ENCODE data around the gene ZNF606.
"Not testable (repeated sequence)": the region's sequence is repeated elsewhere in the genome, so short reads cannot be mapped to it uniquely, and the experiment has no call there.

The ZNF606 gene

DNA sequence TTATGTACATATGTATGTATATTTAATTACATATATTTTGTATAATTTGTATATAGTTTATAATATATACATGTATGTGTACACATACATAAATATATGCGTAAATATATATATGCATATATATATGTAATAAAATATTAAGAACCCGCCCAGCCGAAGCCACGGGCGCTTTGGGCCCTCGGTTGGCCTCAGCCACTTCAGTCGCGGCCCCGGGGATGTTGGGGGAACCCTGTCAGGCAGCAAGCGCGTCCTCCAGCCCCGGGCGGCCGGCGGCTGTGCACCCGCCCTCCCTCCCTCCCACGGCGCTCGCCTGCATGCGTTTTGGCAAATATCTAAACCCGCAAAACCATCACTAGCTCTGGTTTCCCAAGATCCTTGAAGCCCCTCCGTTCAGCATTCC lies 7.9 kb upstream of the ZNF606 start:
- no peak overlapping the region for H3K27ac ChIP-seq (ENCODE audit: low read depth in 2 of 2, low read length in 2 of 2)

DNA sequence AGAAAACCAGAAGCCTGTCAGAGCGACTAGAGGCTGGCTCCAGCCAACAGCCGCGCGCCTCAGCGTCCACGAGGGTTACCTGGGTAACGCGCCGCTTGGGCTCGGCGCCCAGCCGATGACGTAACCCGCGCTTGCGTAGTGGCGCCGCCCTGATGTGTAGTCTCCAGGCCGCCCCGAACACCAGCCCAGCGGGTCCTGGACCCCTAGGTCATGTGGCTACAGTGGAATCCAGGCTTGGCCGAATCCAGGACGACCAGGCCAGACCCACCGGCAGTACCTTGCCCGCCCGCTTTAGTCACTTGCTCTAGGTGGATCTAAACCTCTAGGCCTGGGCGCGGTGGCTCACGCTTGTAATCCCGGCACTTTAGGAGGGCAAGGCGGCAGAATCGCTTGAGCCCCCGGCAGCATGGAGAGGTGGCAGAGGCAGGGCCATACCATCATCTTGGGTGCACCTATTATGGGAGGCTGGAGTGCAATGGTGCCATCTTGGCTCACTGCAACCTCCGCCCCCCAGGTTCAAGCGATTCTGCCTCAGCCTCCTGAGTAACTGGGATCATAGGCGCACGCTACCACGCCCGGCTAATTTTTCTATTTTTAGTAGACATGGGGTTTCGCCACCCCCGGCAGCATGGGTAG lies 7.2 kb upstream of the ZNF606 start:
- Histone ChIP-seq H3K9ac (ENCODE audit: low read depth in 1 of 2, low read length in 2 of 2) (peak overlapping the region; percentile 51 to 68), H3K4me3 (ENCODE audit: low read length in 2 of 2) (peak overlapping the region; percentile 72 to 75), H3K9me3 (ENCODE audit: control insufficient read depth in 2 of 2, low read length in 2 of 2) (peaks cover 0 to 7% of the 10 kb centered on the region in 2 donors), H3K36me3 (ENCODE audit: control insufficient read depth in 2 of 2, insufficient read depth in 2 of 2, low read length in 2 of 2) (peaks cover 4 to 5% of the 10 kb centered on the region in 2 donors), H3K4me1 (ENCODE audit: control insufficient read depth in 2 of 2, insufficient read depth in 2 of 2, low read length in 2 of 2) (peaks cover 0 to 6% of the 10 kb centered on the region in 2 donors), H3K27me3 (ENCODE audit: control insufficient read depth in 2 of 2, insufficient read depth in 2 of 2, low read length in 2 of 2) (no peaks in the 10 kb centered on the region), H3K27ac (ENCODE audit: low read depth in 2 of 2, low read length in 2 of 2) (peak overlapping the region in 1 of 2 donors; percentile 43)

More for the DNA sequence above, 7.9 kb upstream of the ZNF606 start:
- Histone ChIP-seq H3K9ac (ENCODE audit: low read depth in 1 of 2, low read length in 2 of 2) (no peak overlapping the region), H3K27me3 (ENCODE audit: control insufficient read depth in 2 of 2, insufficient read depth in 2 of 2, low read length in 2 of 2) (no peaks in the 10 kb centered on the region), H3K4me1 (ENCODE audit: control insufficient read depth in 2 of 2, insufficient read depth in 2 of 2, low read length in 2 of 2) (peaks cover 0 to 6% of the 10 kb centered on the region in 2 donors), H3K36me3 (ENCODE audit: control insufficient read depth in 2 of 2, insufficient read depth in 2 of 2, low read length in 2 of 2) (peaks cover 2 to 5% of the 10 kb centered on the region in 2 donors), H3K4me3 (ENCODE audit: low read length in 2 of 2) (peak overlapping the region in 1 of 2 donors; percentile 75), H3K9me3 (ENCODE audit: control insufficient read depth in 2 of 2, low read length in 2 of 2) (peaks cover 0 to 7% of the 10 kb centered on the region in 2 donors)

GRCh38 chr19:58009301-58009665 lies 6.7 kb upstream of the ZNF606 start:
- H3K27ac ChIP-seq (ENCODE audit: low read depth in 2 of 2, low read length in 2 of 2): peak overlapping the region in 1 of 2 donors; percentile 43
- H3K4me1 ChIP-seq (ENCODE audit: control insufficient read depth in 2 of 2, insufficient read depth in 2 of 2, low read length in 2 of 2): peaks cover 0 to 6% of the 10 kb centered on the region in 2 donors
- H3K9ac ChIP-seq (ENCODE audit: low read depth in 1 of 2, low read length in 2 of 2): peak overlapping the region in 1 of 2 donors; percentile 51
- H3K9me3 ChIP-seq (ENCODE audit: control insufficient read depth in 2 of 2, low read length in 2 of 2): peaks cover 3 to 12% of the 10 kb centered on the region in 2 donors
- H3K4me3 ChIP-seq (ENCODE audit: low read length in 2 of 2): peak overlapping the region; percentile 72 to 75
- no peaks in the 10 kb centered on the region for H3K27me3 ChIP-seq (ENCODE audit: control insufficient read depth in 2 of 2, insufficient read depth in 2 of 2, low read length in 2 of 2)
- peaks cover 5 to 9% of the 10 kb centered on the region in 2 donors for H3K36me3 ChIP-seq (ENCODE audit: control insufficient read depth in 2 of 2, insufficient read depth in 2 of 2, low read length in 2 of 2)

DNA sequence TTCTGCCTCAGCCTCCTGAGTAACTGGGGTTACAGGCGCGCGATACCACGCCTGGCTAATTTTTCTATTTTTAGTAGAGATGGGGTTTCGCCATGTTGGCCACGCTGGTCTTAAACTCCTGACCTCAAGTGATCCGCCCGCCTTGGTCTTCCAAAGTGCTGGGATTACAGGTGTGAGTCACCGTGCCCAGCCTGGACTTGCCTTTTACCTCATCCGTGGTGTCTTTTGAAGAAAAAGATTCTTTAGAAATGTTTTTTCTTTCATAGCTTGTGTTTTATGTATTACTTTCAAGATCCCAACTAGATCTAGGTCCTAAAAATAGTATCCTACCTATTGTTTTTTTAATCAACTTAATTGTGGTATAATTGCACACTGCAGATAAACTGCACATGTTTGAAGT lies 6.3 kb upstream of the ZNF606 start:
- H3K27ac ChIP-seq (ENCODE audit: low read depth in 2 of 2, low read length in 2 of 2): not testable (repeated sequence)
- peaks cover 7 to 14% of the 10 kb centered on the region in 2 donors for H3K9me3 ChIP-seq (ENCODE audit: control insufficient read depth in 2 of 2, low read length in 2 of 2)
- H3K4me3 ChIP-seq (ENCODE audit: low read length in 2 of 2): peak overlapping the region in 1 of 2 donors; percentile 72

GRCh38 chr19:58007285-58007684 lies 4.7 kb upstream of the ZNF606 start:
- Histone ChIP-seq H3K27ac (ENCODE audit: low read depth in 2 of 2, low read length in 2 of 2) (no peak overlapping the region), H3K36me3 (ENCODE audit: control insufficient read depth in 2 of 2, insufficient read depth in 2 of 2, low read length in 2 of 2) (peaks cover 9 to 11% of the 10 kb centered on the region in 2 donors), H3K27me3 (ENCODE audit: control insufficient read depth in 2 of 2, insufficient read depth in 2 of 2, low read length in 2 of 2) (no peaks in the 10 kb centered on the region), H3K4me3 (ENCODE audit: low read length in 2 of 2) (no peak overlapping the region), H3K9me3 (ENCODE audit: control insufficient read depth in 2 of 2, low read length in 2 of 2) (peaks cover 9 to 13% of the 10 kb centered on the region in 2 donors), H3K9ac (ENCODE audit: low read depth in 1 of 2, low read length in 2 of 2) (no peak overlapping the region), H3K4me1 (ENCODE audit: control insufficient read depth in 2 of 2, insufficient read depth in 2 of 2, low read length in 2 of 2) (peaks cover 5 to 6% of the 10 kb centered on the region in 2 donors)

More for the DNA sequence above, 6.3 kb upstream of the ZNF606 start:
- not testable (repeated sequence) for H3K27me3 ChIP-seq (ENCODE audit: control insufficient read depth in 2 of 2, insufficient read depth in 2 of 2, low read length in 2 of 2); H3K4me1 ChIP-seq (ENCODE audit: control insufficient read depth in 2 of 2, insufficient read depth in 2 of 2, low read length in 2 of 2); H3K9ac ChIP-seq (ENCODE audit: low read depth in 1 of 2, low read length in 2 of 2)
- H3K36me3 ChIP-seq (ENCODE audit: control insufficient read depth in 2 of 2, insufficient read depth in 2 of 2, low read length in 2 of 2): peaks cover 9 to 11% of the 10 kb centered on the region in 2 donors

DNA sequence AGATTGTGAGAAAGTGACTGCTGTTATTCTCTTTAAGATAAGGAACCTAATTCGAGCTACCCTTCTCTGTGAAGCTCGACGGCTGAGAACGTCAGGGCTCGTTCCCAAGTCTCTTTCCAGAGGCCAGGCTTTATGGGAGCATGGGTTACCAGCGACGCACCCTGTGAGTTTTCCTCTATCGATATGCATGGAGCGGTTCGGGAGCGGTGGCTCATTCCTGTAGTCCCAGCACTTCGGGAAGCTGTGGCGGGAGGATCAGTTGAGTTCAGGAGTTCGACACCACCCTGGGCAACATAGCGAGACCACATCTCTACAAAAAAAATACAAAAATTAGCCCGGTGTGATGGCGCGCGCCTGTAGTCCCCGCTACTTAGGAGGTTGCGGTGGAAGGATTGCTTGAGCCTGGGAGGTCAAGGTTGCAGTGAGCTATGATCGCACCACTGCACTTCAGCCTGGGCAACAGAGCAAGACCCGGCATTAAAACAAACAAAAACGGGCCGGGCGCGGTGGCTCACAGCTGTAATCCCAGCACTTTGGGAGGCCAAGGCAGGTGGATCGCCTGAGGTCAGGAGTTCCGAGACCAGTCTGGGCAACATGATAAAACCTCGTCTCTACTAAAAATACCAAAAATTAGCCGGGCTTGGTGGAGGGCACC lies 681 bp upstream of the ZNF606 start:
- H3K4me1 ChIP-seq (ENCODE audit: control insufficient read depth in 2 of 2, insufficient read depth in 2 of 2, low read length in 2 of 2): peaks cover 6 to 11% of the 10 kb centered on the region in 2 donors
- H3K36me3 ChIP-seq (ENCODE audit: control insufficient read depth in 2 of 2, insufficient read depth in 2 of 2, low read length in 2 of 2): peaks cover 31 to 33% of the 10 kb centered on the region in 2 donors
- H3K27ac ChIP-seq (ENCODE audit: low read depth in 2 of 2, low read length in 2 of 2): peak overlapping the region; percentile 88 to 89
- peaks cover 16 to 24% of the 10 kb centered on the region in 2 donors for H3K9me3 ChIP-seq (ENCODE audit: control insufficient read depth in 2 of 2, low read length in 2 of 2)
- H3K27me3 ChIP-seq (ENCODE audit: control insufficient read depth in 2 of 2, insufficient read depth in 2 of 2, low read length in 2 of 2): no peaks in the 10 kb centered on the region
- peak overlapping the region; percentile 88 to 94 for H3K9ac ChIP-seq (ENCODE audit: low read depth in 1 of 2, low read length in 2 of 2)
- peak overlapping the region; percentile 87 to 91 for H3K4me3 ChIP-seq (ENCODE audit: low read length in 2 of 2)

- Histone ChIP-seq H3K9me3 (ENCODE audit: control insufficient read depth in 2 of 2, low read length in 2 of 2) (peaks cover 22 to 25% of the 10 kb centered on the region in 2 donors), H3K27me3 (ENCODE audit: control insufficient read depth in 2 of 2, insufficient read depth in 2 of 2, low read length in 2 of 2) (no peaks in the 10 kb centered on the region), H3K27ac (ENCODE audit: low read depth in 2 of 2, low read length in 2 of 2) (peak overlapping the region; percentile 88 to 89), H3K4me3 (ENCODE audit: low read length in 2 of 2) (peak overlapping the region; percentile 87 to 91), H3K4me1 (ENCODE audit: control insufficient read depth in 2 of 2, insufficient read depth in 2 of 2, low read length in 2 of 2) (peaks cover 6 to 11% of the 10 kb centered on the region in 2 donors), H3K9ac (ENCODE audit: low read depth in 1 of 2, low read length in 2 of 2) (peak overlapping the region; percentile 88 to 94), H3K36me3 (ENCODE audit: control insufficient read depth in 2 of 2, insufficient read depth in 2 of 2, low read length in 2 of 2) (peaks cover 38 to 40% of the 10 kb centered on the region in 2 donors)
Measured at GRCh38 chr19:58001895-58002369, 688 bp downstream of the ZNF606 start.

GRCh38 chr19:58000677-58001076 lies 1.9 kb downstream of the ZNF606 start:
- Histone ChIP-seq H3K36me3 (ENCODE audit: control insufficient read depth in 2 of 2, insufficient read depth in 2 of 2, low read length in 2 of 2) (peaks cover 35 to 45% of the 10 kb centered on the region in 2 donors), H3K4me1 (ENCODE audit: control insufficient read depth in 2 of 2, insufficient read depth in 2 of 2, low read length in 2 of 2) (peaks cover 6 to 11% of the 10 kb centered on the region in 2 donors), H3K4me3 (ENCODE audit: low read length in 2 of 2) (peak overlapping the region in 1 of 2 donors; percentile 14), H3K27ac (ENCODE audit: low read depth in 2 of 2, low read length in 2 of 2) (no peak overlapping the region), H3K9ac (ENCODE audit: low read depth in 1 of 2, low read length in 2 of 2) (no peak overlapping the region), H3K27me3 (ENCODE audit: control insufficient read depth in 2 of 2, insufficient read depth in 2 of 2, low read length in 2 of 2) (no peaks in the 10 kb centered on the region), H3K9me3 (ENCODE audit: control insufficient read depth in 2 of 2, low read length in 2 of 2) (peaks cover 28 to 29% of the 10 kb centered on the region in 2 donors)

GRCh38 chr19:57992841-57993240 lies 9.8 kb downstream of the ZNF606 start:
- H3K4me1 ChIP-seq (ENCODE audit: control insufficient read depth in 2 of 2, insufficient read depth in 2 of 2, low read length in 2 of 2): no peaks in the 10 kb centered on the region
- H3K9ac ChIP-seq (ENCODE audit: low read depth in 1 of 2, low read length in 2 of 2): no peak overlapping the region
- no peak overlapping the region for H3K27ac ChIP-seq (ENCODE audit: low read depth in 2 of 2, low read length in 2 of 2)
- no peak overlapping the region for H3K4me3 ChIP-seq (ENCODE audit: low read length in 2 of 2)
- H3K9me3 ChIP-seq (ENCODE audit: control insufficient read depth in 2 of 2, low read length in 2 of 2): peaks cover 56 to 62% of the 10 kb centered on the region in 2 donors
- no peaks in the 10 kb centered on the region for H3K27me3 ChIP-seq (ENCODE audit: control insufficient read depth in 2 of 2, insufficient read depth in 2 of 2, low read length in 2 of 2)
- H3K36me3 ChIP-seq (ENCODE audit: control insufficient read depth in 2 of 2, insufficient read depth in 2 of 2, low read length in 2 of 2): peaks cover 43 to 58% of the 10 kb centered on the region in 2 donors

Data from mucosa of rectum (tissue), 2 donors.